T1000 (cell line): Measurements from ENCODE around the gene REV3L.
"Not testable (repeated sequence)": the region's sequence is repeated elsewhere in the genome, so short reads cannot be mapped to it uniquely, and the experiment has no call there.

Source experiments
- DNase-seq: peaks from one replicate; lab custom pipeline; 2025; ENCODE audit warnings: mixed read lengths; lab: John Stamatoyannopoulos, UW

REV3L gene

GRCh38 chr6:111499269-111499793, 16.3 kb upstream of the REV3L start:
- no peak for DNase-seq

GRCh38 chr6:111494951-111495635, 12.1 kb upstream of the REV3L start:
- no peak for DNase-seq

GRCh38 chr6:111492499-111492898, 9.5 kb upstream of the REV3L start:
- no peak for DNase-seq

DNA sequence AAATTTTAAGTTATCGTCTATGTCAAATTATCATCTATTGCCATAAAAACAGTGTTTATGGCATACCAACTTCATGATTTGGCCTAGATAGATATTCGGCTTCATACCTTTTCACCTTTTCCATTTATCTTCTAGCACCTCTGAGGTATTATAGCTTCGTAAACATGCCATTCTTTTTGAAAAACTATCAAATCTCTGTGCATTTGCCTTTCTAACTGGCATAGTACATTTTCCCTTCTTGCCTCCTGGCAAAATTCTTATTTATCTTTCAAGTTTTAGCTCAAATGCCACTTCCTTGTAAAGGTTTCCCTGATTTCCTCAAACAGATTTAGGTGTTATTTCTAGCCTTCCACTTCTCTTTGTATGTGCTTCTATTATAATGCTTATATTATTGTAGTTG, 7.0 kb upstream of the REV3L start:
- no peak for DNase-seq

DNA sequence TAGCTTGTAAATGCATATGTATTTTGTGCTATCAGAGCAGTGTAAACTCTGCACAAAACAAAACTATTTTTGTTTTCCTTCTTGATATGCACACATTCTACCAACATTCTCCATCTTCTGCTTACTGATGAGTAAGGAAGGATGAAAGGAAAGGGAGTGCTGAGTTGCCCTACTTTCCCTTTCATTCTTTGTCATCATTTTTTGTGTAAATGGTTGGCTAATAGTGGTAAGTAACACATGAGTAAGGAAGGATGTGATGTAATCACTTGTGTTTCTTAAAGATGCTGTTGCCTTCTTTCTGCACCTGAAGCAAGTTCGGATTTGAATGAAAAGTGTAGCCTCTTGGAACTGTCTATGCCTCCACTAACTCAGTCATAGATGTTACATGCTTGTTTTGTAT, 4.6 kb upstream of the REV3L start:
- no peak for DNase-seq

- no peak for DNase-seq
These were observed 3.9 kb upstream of the REV3L start for GRCh38 chr6:111486921-111487320.

GRCh38 chr6:111486475-111486874, 3.5 kb upstream of the REV3L start:
- DNase-seq, result no peak

DNA sequence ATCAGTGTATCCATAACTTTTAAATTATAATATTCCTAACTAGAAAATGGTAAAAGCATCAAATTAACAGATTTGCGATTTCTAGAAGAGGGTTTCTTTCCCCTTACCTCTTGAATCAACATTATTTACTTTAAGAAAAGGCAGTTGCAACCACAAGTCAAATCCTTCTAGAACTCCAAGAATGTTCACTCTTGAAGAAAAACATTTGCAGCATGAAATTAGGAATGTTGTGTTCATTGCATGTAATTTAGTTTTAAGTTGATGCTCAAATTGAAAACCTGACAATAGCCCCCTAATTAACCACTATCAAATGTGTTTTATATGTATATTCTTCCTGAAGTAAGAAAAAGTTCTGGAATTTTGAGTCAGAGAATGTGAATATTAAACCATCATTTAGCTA, 2.3 kb upstream of the REV3L start:
- no peak for DNase-seq

DNA sequence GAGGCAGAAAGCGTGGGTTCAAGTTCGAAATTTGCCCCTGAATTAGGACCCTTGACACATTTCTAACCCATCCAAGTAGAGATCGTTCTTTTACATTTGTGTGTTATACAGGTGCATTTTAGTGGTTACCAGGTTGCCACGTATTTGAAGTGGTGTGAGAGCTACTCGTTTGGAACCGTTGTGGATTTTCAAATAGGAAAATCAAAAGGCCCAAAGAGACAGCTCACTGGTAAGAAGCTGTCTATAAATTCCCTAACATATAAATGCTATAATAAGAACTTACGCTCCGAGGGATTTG, 1.6 kb upstream of the REV3L start:
- no peak for DNase-seq

DNA sequence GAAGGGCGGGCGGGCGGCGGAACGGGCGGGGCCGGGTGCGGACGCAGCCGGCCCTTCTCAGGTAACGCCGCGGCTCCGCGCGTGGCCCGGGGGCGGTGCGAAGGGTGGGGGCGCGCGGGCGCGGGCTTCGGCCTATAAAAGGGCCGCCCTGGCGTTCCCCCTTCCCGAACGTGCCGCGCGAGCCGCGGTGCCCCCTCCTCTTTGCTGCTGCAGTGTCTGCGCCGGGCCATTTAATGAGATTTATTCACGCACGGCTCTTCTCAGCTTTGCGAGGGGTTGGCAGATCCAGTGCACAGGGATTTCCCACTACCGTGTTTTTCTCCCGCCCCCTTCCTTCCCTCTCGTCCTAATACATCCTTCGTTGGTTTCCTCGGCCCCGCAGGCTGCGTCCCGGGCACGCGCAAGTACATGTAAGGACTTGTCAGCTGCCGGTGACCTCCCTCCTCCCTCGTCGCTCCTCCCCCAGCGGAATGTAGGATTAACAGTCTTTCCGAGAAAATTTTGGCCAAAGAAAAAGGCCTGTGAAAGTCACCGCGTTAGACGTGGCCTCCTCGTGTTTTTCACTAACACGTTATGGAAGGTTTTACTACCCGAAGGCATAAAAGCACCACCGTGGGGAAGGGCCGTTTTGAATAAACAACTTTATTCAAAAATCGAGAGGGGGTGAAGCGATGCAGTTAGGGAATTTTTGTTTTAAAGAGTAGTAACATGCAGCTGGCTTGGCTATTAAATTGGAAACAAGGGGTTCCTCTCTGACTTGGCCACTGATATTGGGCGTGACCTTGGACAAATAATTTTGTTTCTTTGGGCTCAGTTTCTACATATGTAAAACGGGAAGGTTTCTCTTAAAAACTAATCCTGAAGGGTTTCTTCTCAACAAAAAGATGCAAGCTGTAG, 966 bp upstream of the REV3L start:
- peak; percentile 89 for DNase-seq

GRCh38 chr6:111482188-111482958, 645 bp downstream of the REV3L start:
- DNase-seq, result no peak

DNA sequence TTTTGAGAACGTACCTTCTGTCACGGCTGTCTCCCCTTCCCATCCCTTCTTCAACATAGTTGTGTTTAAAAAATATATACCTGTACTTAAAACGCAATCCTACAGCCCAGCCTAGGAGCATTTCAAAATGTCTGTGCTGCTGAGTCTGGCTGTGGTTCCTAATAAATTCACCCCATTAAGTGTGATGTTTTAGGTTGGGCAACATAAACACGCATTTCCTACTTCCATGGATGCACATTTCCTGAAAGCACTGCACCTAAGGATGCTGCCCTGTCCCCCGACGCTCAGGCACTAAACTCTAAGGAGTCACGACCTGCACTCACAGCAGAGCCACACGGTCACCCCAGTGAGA, 1.2 kb downstream of the REV3L start:
- no peak for DNase-seq

GRCh38 chr6:111480988-111481822, 1.8 kb downstream of the REV3L start:
- DNase-seq, result no peak

- DNase-seq, result no peak
These were observed 4.3 kb downstream of the REV3L start for GRCh38 chr6:111478749-111479148.

DNA sequence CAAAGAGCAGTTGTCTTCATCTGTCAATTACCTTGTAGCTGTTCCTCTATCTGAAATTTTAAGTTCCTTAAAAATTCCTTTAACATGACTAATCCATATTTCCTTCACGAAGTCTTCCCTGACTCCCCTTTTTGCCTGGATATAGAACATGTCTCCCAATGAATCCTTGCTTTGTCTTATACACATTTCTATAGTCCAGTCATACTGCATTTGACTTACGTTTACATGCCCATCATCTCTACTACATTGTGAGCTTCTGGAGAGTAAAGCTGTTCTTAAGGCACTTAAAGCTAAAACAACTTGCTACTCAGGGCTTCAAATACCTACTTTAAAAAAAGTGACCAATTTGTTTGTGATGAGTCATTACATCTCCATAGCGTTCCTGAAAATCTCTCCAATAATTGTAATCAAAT, 4.9 kb downstream of the REV3L start:
- no peak for DNase-seq

DNA sequence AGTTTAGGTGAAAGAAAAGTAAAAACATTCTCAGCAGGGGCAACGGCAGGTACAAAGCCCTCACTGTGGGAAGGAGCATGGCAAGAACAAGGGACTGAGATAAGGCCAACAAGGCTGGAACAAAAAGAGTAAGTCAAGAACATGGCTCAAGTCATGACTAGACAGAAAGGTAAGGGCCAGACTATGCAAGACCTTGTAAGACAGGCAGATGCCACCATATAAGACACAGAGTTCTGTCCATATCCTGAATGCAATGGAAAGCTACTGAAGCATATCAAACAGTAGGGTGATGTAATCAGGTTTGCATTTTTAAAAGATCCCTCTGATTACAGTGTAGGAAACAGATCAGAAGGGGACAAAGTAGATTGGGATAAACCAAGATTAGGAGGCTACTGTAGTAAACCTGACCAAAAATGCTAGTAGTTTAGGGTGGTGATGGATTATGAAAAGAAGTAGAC, 5.5 kb downstream of the REV3L start:
- no peak for DNase-seq

- not testable (repeated sequence) for DNase-seq
These were observed 7.0 kb downstream of the REV3L start for GRCh38 chr6:111476061-111476460.

GRCh38 chr6:111474771-111475170, 8.2 kb downstream of the REV3L start:
- DNase-seq, result no peak

DNA sequence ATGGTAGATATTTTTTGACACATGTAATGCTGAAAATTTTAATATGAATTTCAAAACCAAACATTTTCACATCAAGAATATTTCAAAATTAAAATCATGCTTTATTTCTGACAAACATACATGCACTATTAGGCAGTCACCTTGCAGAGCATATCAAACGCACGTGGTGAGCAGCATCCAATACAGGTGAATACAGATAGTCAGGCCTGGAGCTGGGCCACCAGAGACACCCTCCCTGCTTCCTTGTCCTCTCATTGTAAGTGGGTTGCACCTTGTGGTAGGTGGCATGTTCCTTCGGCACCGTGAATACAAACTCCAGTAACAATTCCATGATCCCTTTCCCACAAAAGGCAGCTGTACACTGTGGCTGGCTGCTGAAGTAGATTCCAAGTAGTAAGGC, 8.9 kb downstream of the REV3L start:
- DNase-seq, result no peak

DNA sequence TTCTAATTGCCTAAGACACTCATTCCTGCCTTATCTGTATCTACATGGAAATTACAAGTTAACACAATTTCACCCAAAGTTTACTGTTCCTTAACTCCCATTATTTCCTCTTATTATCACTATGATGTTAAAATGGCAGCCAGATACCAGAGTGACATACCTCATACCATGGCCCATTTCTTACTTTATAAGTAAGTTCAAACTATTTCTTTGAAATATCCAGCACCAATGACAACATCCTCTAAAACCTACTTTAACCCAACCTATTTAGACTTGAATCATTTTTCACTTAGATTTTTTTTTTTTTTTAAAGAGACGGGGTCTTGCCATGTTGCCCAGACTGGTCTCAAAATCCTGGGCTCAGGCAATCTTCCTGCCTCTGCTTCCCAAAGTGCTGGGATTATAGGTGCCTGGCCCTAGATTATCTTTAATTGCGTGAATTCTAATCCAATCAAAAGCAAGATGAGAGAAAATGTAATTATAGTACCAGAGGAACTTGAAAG, 10.0 kb downstream of the REV3L start:
- no peak for DNase-seq

- DNase-seq, result no peak
These were observed 11.1 kb downstream of the REV3L start for GRCh38 chr6:111471958-111472357.
